Skeletal muscle tissue (tissue), 4 donors: ENCODE measurements around the gene SVIL. TPM values are rescaled to one million over a fixed set of nuclear protein-coding genes. Genes with fewer than 3 reads are reported as not detected.

Experiments
- H3K27ac ChIP-seq: one replicate; pipeline ENCODE4 v1.7.0; 2013; ENCODE audit warnings: mild to moderate bottlenecking, low read depth, low read length, inconsistent platforms
- H3K27me3 ChIP-seq, 3 donors: one replicate each; pipeline ENCODE4 v1.7.0; 2013; ENCODE audit warnings: low read length in 3 of 3; ENCODE audit not compliant: control insufficient read depth in 3 of 3, insufficient read depth in 3 of 3
- H3K36me3 ChIP-seq, 3 donors: one replicate each; pipeline ENCODE4 v1.7.0; 2013; ENCODE audit warnings: low read length in 3 of 3; ENCODE audit not compliant: control insufficient read depth in 3 of 3, insufficient read depth in 3 of 3
- H3K4me1 ChIP-seq, 3 donors: one replicate each; pipeline ENCODE4 v1.7.0; 2013; ENCODE audit warnings: low read length in 3 of 3, mild to moderate bottlenecking in 3 of 3; ENCODE audit not compliant: control insufficient read depth in 3 of 3, insufficient read depth in 3 of 3
- H3K4me3 ChIP-seq, 3 donors: one replicate each; pipeline ENCODE4 v1.7.0; 2013; ENCODE audit warnings: low read length in 3 of 3
- H3K9ac ChIP-seq, 3 donors: one replicate each; pipeline ENCODE4 v1.7.0; 2013; ENCODE audit warnings: low read length in 3 of 3, mild to moderate bottlenecking in 3 of 3, moderate library complexity in 2 of 3, low read depth in 1 of 3
- H3K9me3 ChIP-seq, 3 donors: one replicate each; pipeline ENCODE4 v1.7.0; 2013; ENCODE audit warnings: low read length in 3 of 3; ENCODE audit not compliant: control insufficient read depth in 3 of 3
- total RNA-seq: library from RNA; depleted of rRNA; stranded (reverse); fragments of >200 nt; gene quantifications from one replicate; pipeline ENCODE4 v1.2.3, GENCODE V29; 2014
- donor health status: Osteomylitis.

The SVIL gene
- total RNA-seq, 1 donor from 2014 or later = 153 TPM

DNA sequence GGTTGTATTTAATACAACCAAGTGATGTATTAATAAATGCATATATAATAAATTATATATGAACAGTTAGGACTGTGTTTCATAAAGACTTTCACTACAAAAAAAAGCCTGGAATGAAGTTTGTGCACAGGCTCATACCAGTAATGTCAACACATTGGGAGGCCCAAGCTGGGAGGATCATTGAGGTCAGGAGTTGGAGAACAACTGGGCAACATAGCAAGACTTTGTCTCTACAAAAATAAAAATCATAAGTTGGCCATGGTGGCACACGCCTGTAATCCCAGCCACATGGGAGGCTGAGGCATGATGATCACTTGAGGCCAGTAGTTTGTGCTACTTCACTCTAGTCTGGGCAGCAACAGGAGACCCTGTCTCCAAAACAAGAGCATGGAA, 15.8 kb upstream of the SVIL start:
- Histone ChIP-seq H3K27me3 (no peaks in the 10 kb centered on the region), H3K9me3 (no peaks in the 10 kb centered on the region), H3K4me1 (peaks cover 22 to 29% (median 28%) of the 10 kb centered on the region in 3 donors), H3K36me3 (no peaks in the 10 kb centered on the region), H3K27ac (no peak overlapping the region), H3K9ac (no peak overlapping the region), H3K4me3 (no peak overlapping the region)

DNA sequence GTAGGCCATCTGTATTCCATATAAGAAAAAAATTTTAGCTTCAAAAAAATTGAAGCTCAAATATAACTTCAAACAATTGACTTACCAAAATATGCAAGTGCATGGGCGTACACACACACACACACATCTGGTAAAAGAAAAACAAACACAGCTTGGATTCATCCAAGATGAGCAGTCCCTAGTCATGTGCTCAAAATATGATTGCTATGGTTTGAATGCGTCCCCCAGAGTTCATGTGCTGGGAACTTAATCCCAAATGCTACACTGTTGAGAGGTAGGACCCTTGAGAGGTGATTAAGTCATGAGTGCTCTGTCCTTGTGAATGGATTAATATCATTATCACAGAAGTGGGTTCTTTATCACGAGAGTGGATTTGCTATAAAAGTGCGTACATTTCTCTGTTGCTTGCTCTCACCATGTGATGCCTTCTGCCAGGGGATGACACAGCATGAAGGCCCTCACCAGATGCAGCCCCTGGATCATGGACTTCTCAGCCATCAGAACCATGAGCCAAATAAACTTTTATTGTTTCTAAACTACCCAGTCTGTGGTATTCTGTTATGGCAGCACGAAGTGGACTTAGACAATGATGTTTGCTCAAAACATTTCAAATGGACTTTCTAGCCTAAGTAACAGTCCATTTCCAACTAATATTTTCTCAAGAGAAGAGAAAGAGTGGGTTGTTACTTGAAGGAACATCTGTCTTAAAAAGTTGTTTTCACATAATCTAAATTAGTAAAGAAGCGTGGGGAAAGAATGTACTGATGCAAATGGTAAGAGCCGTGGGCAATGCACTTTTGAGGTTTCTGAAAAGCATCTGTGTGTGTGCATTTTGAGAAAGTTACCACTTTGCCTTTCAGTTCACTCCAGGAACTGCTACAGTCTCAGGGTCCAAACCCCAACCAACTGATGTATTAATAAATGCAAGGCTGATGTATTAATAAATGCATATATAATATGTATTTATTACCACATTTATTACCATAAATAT, 15.1 kb upstream of the SVIL start:
- peaks cover 22 to 34% (median 31%) of the 10 kb centered on the region in 3 donors for H3K4me1 ChIP-seq
- no peaks in the 10 kb centered on the region for H3K27me3 ChIP-seq
- no peaks in the 10 kb centered on the region for H3K9me3 ChIP-seq
- H3K4me3 ChIP-seq = no peak overlapping the region
- H3K27ac ChIP-seq = no peak overlapping the region
- H3K36me3 ChIP-seq = no peaks in the 10 kb centered on the region
- H3K9ac ChIP-seq = no peak overlapping the region

DNA sequence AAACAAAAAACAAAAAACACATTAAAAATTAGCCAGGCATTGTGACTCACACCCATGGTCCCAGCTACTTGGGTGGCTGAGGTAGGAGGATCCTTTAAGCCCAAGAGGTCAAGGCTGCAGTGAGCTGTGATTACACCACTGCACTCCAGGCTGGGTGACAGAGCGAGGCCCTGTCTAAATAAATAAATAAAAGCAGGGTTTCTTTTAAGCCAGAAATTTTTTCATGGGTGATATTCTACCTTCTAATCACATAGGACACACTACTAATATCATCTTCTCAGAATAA, 14.2 kb upstream of the SVIL start:
- H3K4me3 ChIP-seq = no peak overlapping the region
- H3K27ac ChIP-seq = no peak overlapping the region
- H3K4me1 ChIP-seq = peaks cover 31 to 42% (median 41%) of the 10 kb centered on the region in 3 donors

DNA sequence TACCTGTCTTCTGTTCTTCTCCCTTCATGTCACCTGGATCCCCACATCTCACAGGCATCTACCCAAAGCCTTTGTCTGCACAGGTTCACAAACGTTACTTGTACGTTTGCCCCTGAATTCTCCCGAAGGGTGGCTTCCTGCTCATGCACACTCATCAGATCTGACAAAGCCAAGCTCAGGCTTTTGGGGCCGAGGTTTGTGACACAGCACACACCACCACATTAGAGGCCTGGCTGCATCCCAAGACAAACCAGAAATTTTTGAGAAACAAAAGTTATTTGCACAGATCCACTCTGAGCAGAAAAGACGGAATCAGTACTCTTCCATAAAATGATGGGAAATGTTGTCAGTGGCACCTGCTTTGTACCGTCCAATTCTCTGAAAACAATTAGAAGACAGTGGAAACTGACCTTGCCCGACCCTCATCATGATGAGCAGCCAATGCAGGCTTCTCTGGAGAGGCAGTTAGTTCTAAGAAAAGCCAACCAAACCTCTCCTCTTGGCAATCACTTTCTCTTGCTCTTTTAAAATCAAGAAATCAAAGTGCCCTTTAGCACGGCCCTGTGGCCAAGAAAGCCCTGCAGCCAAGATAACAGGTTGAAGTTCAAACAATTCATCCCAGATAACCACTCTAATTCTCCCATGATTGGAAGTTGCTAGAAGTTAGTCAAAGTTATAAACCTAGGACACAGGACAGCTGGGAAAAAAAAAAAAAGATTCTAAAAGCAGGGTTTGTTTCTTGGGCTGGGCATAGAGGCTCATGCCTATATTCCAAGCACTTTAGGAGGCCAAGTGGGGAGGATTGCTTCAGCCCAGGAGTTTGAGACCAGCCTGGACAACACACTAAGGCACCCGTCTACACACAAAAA, 13.6 kb upstream of the SVIL start:
- H3K36me3 ChIP-seq = no peaks in the 10 kb centered on the region
- H3K9me3 ChIP-seq = no peaks in the 10 kb centered on the region
- H3K9ac ChIP-seq = peak overlapping the region in 2 of 3 donors; percentile 4 to 54
- peak overlapping the region in 1 of 3 donors; percentile 12 for H3K4me3 ChIP-seq
- H3K27me3 ChIP-seq = no peaks in the 10 kb centered on the region
- peak overlapping the region; percentile 76 for H3K27ac ChIP-seq
- H3K4me1 ChIP-seq = peaks cover 37 to 48% (median 45%) of the 10 kb centered on the region in 3 donors

More for the DNA sequence above, 14.2 kb upstream of the SVIL start:
- Histone ChIP-seq H3K27me3 (no peaks in the 10 kb centered on the region), H3K9ac (no peak overlapping the region), H3K9me3 (no peaks in the 10 kb centered on the region), H3K36me3 (no peaks in the 10 kb centered on the region)

DNA sequence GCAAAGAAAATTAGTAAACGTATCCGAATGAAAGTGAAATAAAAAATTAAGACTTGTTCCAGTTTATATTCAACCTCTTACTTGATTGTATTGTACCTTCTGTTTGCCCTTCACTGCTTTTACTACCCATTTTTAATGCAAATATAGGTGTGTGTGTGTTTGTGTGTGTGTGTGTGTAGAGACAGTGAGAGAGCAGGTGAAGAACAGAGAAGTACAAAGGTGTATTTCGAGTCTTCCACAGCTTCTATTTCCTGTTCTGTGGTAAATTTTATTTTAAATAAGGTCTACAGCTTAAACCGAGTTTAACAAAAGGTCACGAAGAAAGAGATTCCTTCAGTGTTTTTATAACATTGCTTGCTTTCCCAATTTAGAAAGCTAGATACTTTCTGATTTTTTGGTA, 12.7 kb upstream of the SVIL start:
- H3K27me3 ChIP-seq = no peaks in the 10 kb centered on the region
- H3K4me3 ChIP-seq = peak overlapping the region in 1 of 3 donors; percentile 11
- H3K9me3 ChIP-seq = no peaks in the 10 kb centered on the region
- peak overlapping the region; percentile 76 for H3K27ac ChIP-seq
- H3K9ac ChIP-seq = no peak overlapping the region
- H3K4me1 ChIP-seq = peaks cover 45 to 56% (median 52%) of the 10 kb centered on the region in 3 donors
- H3K36me3 ChIP-seq = no peaks in the 10 kb centered on the region

DNA sequence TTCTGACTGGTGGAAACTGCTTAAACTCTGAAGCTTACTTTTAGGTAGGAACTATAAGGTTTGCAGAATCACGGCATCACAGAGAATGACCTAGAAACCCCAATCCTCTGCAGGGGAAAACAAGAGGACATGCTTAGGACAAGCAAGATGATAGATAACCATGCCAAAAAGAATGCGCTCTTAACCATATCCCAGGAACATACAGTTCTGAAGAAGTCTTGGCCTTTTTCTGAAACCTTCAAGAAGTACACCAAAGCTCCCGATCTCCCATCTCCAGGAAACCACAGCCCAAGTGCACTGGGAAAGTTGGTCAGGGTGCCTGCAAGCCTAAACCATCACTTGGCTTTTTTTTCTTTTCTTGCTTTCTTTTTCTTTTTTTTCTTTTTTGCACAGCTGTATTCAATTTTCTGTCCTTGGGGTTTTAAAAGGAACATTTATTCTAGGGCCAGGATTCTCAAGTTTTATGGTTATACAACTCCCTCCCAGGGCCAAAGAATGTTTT, 12.2 kb upstream of the SVIL start:
- H3K27me3 ChIP-seq = no peaks in the 10 kb centered on the region
- H3K4me3 ChIP-seq = no peak overlapping the region
- peaks cover 47 to 60% (median 57%) of the 10 kb centered on the region in 3 donors for H3K4me1 ChIP-seq
- no peaks in the 10 kb centered on the region for H3K9me3 ChIP-seq
- H3K27ac ChIP-seq = peak overlapping the region; percentile 76
- H3K9ac ChIP-seq = peak overlapping the region in 2 of 3 donors; percentile 24 to 60
- H3K36me3 ChIP-seq = no peaks in the 10 kb centered on the region

DNA sequence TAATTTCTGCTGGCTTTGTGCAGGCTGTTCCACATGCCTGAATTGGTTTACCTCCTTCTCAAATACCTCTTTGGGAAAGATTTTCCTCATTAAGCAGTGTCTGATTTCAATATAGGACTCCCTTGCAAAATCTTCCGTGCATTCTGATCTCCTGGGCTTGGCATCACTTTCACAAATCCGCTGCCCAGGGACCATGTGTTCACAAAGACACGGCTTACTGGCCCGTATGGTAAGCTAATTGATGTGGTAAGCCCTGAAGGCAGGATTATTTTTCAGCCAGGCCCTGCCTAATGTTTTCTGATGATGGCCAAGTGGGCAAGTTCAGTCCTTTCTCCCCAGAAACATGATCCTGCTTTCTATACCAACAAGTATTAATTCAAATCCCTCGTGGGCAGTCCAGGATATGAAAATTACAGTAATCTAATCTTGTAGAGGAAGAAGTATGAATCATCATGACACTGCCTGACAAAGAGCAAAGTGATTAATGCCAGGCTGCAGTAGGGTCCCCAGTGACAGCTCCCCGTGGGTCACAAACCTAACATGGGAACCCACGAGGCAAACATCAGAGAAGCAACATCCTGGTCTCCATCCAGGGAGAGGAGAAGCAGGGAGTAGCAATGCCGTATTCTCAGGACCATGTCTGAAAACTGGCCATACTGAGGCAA, 11.6 kb upstream of the SVIL start:
- Histone ChIP-seq H3K36me3 (no peaks in the 10 kb centered on the region), H3K4me1 (peaks cover 50 to 65% (median 61%) of the 10 kb centered on the region in 3 donors), H3K9me3 (no peaks in the 10 kb centered on the region), H3K27me3 (no peaks in the 10 kb centered on the region), H3K9ac (peak overlapping the region; percentile 24 to 60 (median 51)), H3K4me3 (peak overlapping the region in 1 of 3 donors; percentile 18), H3K27ac (peak overlapping the region; percentile 76)

DNA sequence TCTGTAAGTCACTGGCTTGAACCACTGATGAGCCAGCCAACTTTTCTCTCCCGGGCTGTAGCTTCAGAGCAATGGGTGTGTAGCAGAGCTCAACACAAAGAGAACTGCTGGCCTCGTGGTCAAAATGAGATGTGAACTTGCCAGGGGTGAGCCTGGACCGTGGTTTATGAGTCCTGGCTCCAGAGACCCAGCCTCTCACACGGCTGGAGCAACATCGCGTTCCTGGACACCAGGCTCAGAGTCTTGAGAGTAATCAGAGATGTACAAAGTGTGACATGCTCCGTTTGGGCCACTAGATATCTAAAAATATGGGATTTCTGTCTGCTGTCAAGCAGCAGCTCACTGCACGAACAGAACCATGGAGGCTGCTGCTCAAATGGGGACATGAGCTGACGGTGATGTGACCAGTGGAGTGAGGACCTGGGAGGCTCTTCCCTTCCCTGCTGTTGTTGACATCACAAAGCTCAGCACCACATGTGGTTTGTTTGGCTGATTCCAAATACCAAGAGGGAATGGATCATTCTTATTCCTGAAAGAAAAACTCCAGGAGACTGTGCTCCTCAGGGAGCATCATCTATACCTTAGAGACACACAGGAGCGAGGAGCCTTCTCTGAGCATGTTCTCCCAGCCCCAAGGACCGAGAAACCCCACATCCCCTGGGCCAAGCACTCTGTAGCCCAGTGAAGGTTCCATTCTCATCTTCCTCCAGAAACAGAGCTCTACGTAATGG, 9.2 kb upstream of the SVIL start:
- Histone ChIP-seq H3K27ac (peak overlapping the region; percentile 94), H3K4me3 (peak overlapping the region; percentile 38 to 60 (median 40)), H3K4me1 (peaks cover 50 to 70% (median 61%) of the 10 kb centered on the region in 3 donors), H3K27me3 (no peaks in the 10 kb centered on the region), H3K36me3 (no peaks in the 10 kb centered on the region), H3K9me3 (no peaks in the 10 kb centered on the region), H3K9ac (peak overlapping the region; percentile 75 to 82 (median 78))

DNA sequence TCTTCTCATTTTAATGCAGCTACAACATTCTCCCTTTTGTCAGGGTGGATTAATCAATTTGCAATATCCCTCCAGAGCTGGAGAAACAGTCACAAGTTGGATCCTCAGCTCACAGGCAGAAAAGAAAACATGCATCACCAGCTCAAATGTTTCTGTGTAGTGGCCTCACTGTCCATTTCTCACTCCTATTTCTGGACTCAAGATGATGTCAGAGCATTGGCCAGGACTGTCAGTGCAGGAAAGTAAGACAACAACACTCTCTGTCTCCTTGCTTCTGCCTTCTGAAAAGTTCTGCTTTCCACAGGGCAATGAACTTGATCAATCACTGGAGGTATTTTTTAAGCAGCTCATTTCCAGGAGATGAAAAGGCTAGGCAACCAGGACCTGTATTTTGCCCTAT, 8.2 kb upstream of the SVIL start:
- peak overlapping the region; percentile 75 to 82 (median 78) for H3K9ac ChIP-seq
- H3K4me1 ChIP-seq = peaks cover 45 to 61% (median 51%) of the 10 kb centered on the region in 3 donors
- peak overlapping the region; percentile 94 for H3K27ac ChIP-seq
- H3K36me3 ChIP-seq = no peaks in the 10 kb centered on the region
- H3K27me3 ChIP-seq = no peaks in the 10 kb centered on the region
- H3K9me3 ChIP-seq = no peaks in the 10 kb centered on the region
- H3K4me3 ChIP-seq = peak overlapping the region; percentile 19 to 60 (median 55)
